ENCODE measurements around the gene PAPPA.

The PAPPA gene, protein sequence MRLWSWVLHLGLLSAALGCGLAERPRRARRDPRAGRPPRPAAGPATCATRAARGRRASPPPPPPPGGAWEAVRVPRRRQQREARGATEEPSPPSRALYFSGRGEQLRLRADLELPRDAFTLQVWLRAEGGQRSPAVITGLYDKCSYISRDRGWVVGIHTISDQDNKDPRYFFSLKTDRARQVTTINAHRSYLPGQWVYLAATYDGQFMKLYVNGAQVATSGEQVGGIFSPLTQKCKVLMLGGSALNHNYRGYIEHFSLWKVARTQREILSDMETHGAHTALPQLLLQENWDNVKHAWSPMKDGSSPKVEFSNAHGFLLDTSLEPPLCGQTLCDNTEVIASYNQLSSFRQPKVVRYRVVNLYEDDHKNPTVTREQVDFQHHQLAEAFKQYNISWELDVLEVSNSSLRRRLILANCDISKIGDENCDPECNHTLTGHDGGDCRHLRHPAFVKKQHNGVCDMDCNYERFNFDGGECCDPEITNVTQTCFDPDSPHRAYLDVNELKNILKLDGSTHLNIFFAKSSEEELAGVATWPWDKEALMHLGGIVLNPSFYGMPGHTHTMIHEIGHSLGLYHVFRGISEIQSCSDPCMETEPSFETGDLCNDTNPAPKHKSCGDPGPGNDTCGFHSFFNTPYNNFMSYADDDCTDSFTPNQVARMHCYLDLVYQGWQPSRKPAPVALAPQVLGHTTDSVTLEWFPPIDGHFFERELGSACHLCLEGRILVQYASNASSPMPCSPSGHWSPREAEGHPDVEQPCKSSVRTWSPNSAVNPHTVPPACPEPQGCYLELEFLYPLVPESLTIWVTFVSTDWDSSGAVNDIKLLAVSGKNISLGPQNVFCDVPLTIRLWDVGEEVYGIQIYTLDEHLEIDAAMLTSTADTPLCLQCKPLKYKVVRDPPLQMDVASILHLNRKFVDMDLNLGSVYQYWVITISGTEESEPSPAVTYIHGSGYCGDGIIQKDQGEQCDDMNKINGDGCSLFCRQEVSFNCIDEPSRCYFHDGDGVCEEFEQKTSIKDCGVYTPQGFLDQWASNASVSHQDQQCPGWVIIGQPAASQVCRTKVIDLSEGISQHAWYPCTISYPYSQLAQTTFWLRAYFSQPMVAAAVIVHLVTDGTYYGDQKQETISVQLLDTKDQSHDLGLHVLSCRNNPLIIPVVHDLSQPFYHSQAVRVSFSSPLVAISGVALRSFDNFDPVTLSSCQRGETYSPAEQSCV (N-terminal part only)

DNA sequence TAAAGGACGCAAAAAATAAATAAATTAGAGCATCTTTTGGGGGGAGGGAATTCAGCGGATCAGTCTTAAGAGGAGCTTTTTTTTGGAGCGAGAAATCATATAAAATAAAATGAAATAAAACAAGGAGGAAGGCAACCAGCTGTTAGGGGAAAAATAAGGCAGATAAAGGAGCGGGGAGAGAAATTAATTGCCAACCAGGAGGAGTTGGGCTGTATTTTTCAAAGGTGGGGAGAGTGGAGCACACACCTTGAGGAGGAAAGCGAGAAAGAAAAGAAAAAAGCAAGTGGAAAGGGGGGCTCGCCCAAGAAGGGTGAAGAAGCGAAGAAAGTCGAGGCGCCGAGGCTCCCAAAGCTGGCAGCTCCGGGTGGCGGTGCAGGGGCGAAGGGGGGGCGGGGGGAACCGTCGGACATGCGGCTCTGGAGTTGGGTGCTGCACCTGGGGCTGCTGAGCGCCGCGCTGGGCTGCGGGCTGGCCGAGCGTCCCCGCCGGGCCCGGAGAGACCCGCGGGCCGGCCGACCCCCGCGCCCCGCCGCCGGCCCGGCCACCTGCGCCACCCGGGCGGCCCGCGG, at the start of gene PAPPA:
PAPPA (plus strand) TSS at position 27 of the 569 bp plus-strand sequence; CDS start at position 409, 382 bp downstream.
- H3K27ac Mint-ChIP-seq, result peak within 1 kb of the TSS in 1 of 2 donors; percentile 29

DNA sequence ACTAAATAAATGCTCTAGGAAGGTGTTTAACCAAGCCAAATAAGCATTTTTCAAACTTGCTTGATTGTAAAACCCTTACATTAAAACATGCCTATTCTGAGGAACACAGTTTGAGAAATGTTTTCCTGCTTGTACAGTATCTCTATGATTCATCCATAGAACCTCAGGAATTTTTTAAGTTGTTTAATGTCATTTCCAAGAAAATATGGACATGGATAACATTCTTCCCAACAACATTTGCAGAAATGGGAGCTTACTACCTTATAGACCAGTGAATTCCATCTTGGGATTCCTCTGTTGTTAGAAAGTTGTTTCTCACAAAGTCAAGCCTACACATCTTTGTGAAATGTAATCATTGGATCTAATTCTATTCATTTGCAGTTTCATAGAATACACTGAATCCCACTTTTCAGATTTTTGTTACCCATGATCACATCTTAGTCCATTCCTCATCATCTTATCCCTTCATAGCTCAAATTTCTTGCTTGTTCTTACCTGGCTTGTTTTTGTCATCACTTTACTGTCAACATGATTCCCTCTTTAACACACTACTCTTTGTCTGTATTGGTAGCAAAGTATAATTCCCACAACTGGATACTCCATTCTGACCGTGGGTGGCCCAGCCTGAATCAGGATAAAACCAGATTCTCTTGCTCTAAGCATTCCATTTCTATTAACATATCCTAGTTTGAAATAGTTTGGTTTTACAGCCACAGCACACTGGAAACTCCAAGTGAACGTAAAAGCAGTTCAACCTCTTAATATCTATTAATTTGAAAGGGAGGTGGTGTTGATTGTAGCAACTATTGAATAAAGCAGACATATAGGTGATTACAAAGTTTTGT, 49.4 kb upstream of the PAPPA start:
- DNase-seq, result no peak
- Mint-ChIP-seq H3K27ac (no peak overlapping the region), H3K9me3 (peaks cover 0 to 13% of the 10 kb centered on the region in 2 donors), H3K27me3 (no peaks in the 10 kb centered on the region), H3K4me1 (no peaks in the 10 kb centered on the region), H3K4me3 (no peak overlapping the region)
- no peak for ATAC-seq

More for the DNA sequence above, at the start of gene PAPPA:
- ATAC-seq (no peak), DNase-seq (no peak)
- H3K4me1 Mint-ChIP-seq, result peaks cover 30% of the 10 kb centered on the region
- H3K9me3 Mint-ChIP-seq, result no peaks in the 10 kb centered on the region
- H3K27me3 Mint-ChIP-seq, result peaks cover 92% of the 10 kb centered on the region
- peak within 1 kb of the TSS; percentile 53 to 71 for H3K4me3 Mint-ChIP-seq

DNA sequence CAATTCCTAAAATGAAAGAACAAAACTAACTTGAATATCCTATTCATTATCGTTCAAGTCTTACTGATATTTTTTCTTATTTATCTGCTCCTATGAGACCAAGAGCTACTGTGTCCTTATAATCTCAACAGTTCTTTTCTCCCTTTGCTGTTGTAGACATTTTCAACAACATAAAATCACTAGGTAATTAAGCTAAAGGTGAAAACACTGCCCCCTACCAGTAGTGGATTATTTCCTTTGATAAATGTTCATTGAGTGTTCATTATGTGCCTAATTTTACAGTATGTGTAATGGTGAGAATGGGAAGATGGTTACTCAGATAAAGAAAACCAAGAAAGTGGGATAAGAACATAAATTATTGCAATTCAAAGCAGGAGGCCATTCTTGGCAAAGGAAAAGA, 41.4 kb upstream of the PAPPA start:
- no peak for ATAC-seq
- Mint-ChIP-seq H3K27me3 (no peaks in the 10 kb centered on the region), H3K4me3 (no peak overlapping the region), H3K27ac (no peak overlapping the region), H3K4me1 (no peaks in the 10 kb centered on the region), H3K9me3 (peaks cover 6 to 21% of the 10 kb centered on the region in 2 donors)
- no peak for DNase-seq

GRCh38 chr9:116115761-116116353, 37.7 kb upstream of the PAPPA start:
- peaks cover 14 to 50% of the 10 kb centered on the region in 2 donors for H3K9me3 Mint-ChIP-seq
- DNase-seq (no peak), ATAC-seq (no peak)
- no peaks in the 10 kb centered on the region for H3K27me3 Mint-ChIP-seq
- no peaks in the 10 kb centered on the region for H3K4me1 Mint-ChIP-seq
- H3K4me3 Mint-ChIP-seq, result no peak overlapping the region
- H3K27ac Mint-ChIP-seq, result no peak overlapping the region

DNA sequence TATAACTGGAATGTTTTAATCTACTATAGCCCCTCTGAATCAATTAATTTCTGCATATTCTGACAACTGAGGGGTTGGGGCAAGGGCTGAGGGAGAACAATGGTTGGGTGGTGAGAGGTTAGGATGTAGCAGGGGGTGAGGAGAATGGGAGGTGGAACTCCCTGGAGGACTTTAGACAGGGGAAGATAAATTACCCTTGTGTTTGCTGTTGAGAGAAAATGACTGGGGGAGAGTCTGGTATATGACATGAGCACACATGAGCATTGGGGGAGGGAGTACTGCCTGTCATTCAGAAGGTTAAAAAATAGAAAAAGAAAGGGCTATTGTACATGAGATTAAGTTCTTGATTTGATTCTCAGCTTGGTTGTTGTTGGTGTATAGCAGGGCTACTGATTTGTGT, 37.2 kb upstream of the PAPPA start:
- DNase-seq (no peak), ATAC-seq (no peak)
- Mint-ChIP-seq H3K9me3 (peaks cover 20 to 50% of the 10 kb centered on the region in 2 donors), H3K27ac (no peak overlapping the region), H3K27me3 (no peaks in the 10 kb centered on the region), H3K4me1 (no peaks in the 10 kb centered on the region), H3K4me3 (no peak overlapping the region)

DNA sequence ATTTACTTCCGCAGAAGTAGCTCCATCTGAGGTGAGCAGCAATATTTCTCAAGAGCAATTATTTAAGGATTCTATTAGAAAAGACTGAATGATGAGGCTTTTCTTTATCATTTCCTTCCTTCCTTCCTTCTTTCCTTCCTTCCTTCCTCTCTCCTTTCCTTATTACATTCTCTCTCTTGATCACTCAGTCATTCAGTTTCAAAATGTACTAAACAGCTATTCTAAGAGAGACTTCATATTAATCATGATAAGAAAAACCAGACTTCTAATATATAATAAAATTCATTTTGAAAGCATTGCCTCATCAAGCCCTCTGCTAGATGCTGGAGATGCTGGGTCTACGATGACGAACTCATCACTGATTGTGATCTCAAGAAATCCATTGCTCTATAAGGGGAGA, 30.4 kb upstream of the PAPPA start:
- DNase-seq (no peak), ATAC-seq (no peak)
- no peaks in the 10 kb centered on the region for H3K4me1 Mint-ChIP-seq
- H3K27me3 Mint-ChIP-seq, result no peaks in the 10 kb centered on the region
- peaks cover 9 to 25% of the 10 kb centered on the region in 2 donors for H3K9me3 Mint-ChIP-seq
- no peak overlapping the region for H3K4me3 Mint-ChIP-seq
- H3K27ac Mint-ChIP-seq, result no peak overlapping the region

DNA sequence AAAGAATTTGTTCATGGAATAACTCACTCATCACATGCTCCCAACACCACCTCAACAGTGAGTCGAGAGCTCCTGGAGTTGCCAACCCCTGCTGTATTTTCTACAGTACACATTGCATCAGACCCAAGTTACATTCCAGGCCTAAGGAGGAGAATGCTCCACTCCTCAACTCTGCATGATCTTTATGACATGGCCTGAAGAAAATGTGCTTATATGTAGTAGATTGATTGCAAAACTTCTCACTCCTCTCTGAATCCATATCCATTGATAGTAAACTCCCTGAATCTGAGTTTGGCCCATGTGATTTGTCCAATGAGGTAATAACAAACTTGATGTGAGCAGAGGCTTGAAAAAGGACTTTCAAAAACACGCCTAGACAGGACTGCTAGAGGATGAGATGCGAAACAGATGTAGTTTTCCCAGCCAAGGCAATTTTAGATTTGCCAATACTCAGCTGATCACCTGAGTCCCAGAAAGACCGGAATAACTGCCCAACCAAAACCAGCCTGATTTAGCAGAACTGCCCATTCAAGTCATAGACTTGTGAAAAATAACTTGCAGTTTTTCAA, 29.0 kb upstream of the PAPPA start:
- no peaks in the 10 kb centered on the region for H3K4me1 Mint-ChIP-seq
- no peak for DNase-seq
- H3K27me3 Mint-ChIP-seq, result peaks cover 9% of the 10 kb centered on the region
- H3K9me3 Mint-ChIP-seq, result peaks cover 7 to 18% of the 10 kb centered on the region in 2 donors
- no peak for ATAC-seq
- no peak overlapping the region for H3K27ac Mint-ChIP-seq
- no peak overlapping the region for H3K4me3 Mint-ChIP-seq

GRCh38 chr9:116133163-116133562, 20.4 kb upstream of the PAPPA start:
- peak; percentile 39 for ATAC-seq
- H3K27ac Mint-ChIP-seq, result no peak overlapping the region
- H3K4me3 Mint-ChIP-seq, result no peak overlapping the region
- peaks cover 9% of the 10 kb centered on the region for H3K27me3 Mint-ChIP-seq
- no peak for DNase-seq
- H3K4me1 Mint-ChIP-seq, result no peaks in the 10 kb centered on the region
- H3K9me3 Mint-ChIP-seq, result peaks cover 12 to 20% of the 10 kb centered on the region in 2 donors

- ATAC-seq (no peak), DNase-seq (no peak)
- H3K27me3 Mint-ChIP-seq, result no peaks in the 10 kb centered on the region
- no peaks in the 10 kb centered on the region for H3K4me1 Mint-ChIP-seq
- H3K27ac Mint-ChIP-seq, result no peak overlapping the region
- peaks cover 11 to 24% of the 10 kb centered on the region in 2 donors for H3K9me3 Mint-ChIP-seq
- no peak overlapping the region for H3K4me3 Mint-ChIP-seq
These were observed 18.6 kb upstream of the PAPPA start for GRCh38 chr9:116134975-116135374.

- Mint-ChIP-seq H3K27ac (no peak overlapping the region), H3K27me3 (no peaks in the 10 kb centered on the region), H3K9me3 (peaks cover 5 to 16% of the 10 kb centered on the region in 2 donors), H3K4me1 (no peaks in the 10 kb centered on the region), H3K4me3 (no peak overlapping the region)
- no peak for DNase-seq
- no peak for ATAC-seq
These were observed 16.6 kb upstream of the PAPPA start for GRCh38 chr9:116137010-116137409.

DNA sequence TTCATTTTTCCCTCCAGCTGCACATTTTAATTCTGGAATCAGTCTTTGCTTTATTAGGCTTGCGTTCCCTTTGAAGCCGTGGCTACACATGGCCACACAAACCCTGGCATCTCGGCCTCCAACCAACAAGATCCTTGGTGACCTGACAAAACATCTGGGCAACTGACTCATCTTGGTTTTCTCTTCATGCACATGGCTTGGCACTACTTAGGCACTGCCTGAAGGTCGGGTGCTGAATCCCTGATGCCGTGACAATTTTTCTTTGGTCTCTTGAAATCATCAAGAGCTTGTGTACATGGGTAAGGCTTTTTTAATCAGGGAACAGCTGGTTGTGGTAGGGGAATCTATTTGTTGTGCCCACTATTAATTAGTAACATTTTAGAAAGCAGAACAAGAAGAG, 16.0 kb upstream of the PAPPA start:
- H3K27ac Mint-ChIP-seq, result peak overlapping the region in 1 of 2 donors; percentile 1
- H3K27me3 Mint-ChIP-seq, result no peaks in the 10 kb centered on the region
- H3K9me3 Mint-ChIP-seq, result peaks cover 5 to 16% of the 10 kb centered on the region in 2 donors
- DNase-seq (no peak), ATAC-seq (no peak)
- H3K4me3 Mint-ChIP-seq, result no peak overlapping the region
- no peaks in the 10 kb centered on the region for H3K4me1 Mint-ChIP-seq

DNA sequence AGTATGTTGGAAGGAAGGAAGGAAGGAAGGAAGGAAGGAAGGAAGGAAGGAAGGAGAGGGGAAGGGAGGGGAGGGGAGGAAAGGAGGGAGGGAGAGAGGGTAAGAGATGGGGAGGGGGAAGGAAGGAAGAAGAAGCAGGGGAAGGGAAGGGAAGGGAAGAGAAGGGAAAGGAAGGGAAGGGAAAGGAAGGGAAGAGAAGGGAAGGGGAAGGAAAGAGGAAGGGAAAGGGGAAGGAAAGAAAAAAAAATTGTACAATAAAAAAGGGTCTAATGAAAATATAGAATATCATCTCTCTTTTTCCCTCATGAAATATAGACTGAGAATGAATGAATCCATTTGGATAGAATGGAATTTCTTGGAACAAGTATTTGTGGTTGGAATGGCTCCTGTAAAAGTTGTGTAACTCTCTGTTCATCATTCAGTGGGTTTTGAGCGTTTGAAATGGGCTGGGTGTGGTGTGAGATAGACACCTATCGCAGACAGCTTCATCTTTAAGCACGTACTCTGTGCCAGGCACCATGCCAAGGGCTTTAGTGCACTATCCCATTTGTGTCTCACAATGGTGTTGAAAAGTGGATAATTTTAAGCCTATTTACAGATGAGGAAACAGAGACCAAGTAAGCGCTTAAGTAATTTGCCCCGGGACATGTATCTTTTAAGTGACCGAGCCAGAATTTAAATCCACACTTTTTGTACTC, 11.6 kb upstream of the PAPPA start:
- peaks cover 0 to 11% of the 10 kb centered on the region in 2 donors for H3K9me3 Mint-ChIP-seq
- H3K4me1 Mint-ChIP-seq, result no peaks in the 10 kb centered on the region
- peaks cover 3% of the 10 kb centered on the region for H3K27me3 Mint-ChIP-seq
- H3K27ac Mint-ChIP-seq, result no peak overlapping the region
- ATAC-seq, result no peak
- H3K4me3 Mint-ChIP-seq, result no peak overlapping the region
- no peak for DNase-seq

- DNase-seq, result no peak
- H3K27ac Mint-ChIP-seq, result no peak overlapping the region
- peaks cover 0 to 11% of the 10 kb centered on the region in 2 donors for H3K9me3 Mint-ChIP-seq
- H3K4me1 Mint-ChIP-seq, result no peaks in the 10 kb centered on the region
- no peak overlapping the region for H3K4me3 Mint-ChIP-seq
- H3K27me3 Mint-ChIP-seq, result peaks cover 12% of the 10 kb centered on the region
- no peak for ATAC-seq
These were observed 10.7 kb upstream of the PAPPA start for GRCh38 chr9:116142706-116143492.

Measured in stimulated activated naive CD8-positive, alpha-beta T cell treated with anti-CD3 and anti-CD28 coated beads, Interleukin-15, amount 100 ng/mL, for 72 hours (primary cell).